Upper lobe of left lung (tissue), 4 donors: ENCODE data around the gene AMOTL1.

Experiments
- EP300 ChIP-seq, 4 donors: sonication (generic); formaldehyde crosslinking; IDR thresholded peaks; one replicate each; pipeline ENCODE4 v1.5.1; 2017; ENCODE audit warnings: antibody characterized with exemption in 4 of 4, control low read depth in 2 of 4
- POLR2A ChIP-seq, 4 donors: fragments of 450-650 bp; IDR thresholded peaks; one replicate each; pipeline ENCODE4 v1.5.1; 2016 to 2017; ENCODE audit warnings: antibody characterized with exemption in 4 of 4, mild to moderate bottlenecking in 2 of 4
- POLR2AphosphoS5 ChIP-seq, 2 donors: sonication (generic); formaldehyde crosslinking; IDR thresholded peaks; one replicate each; pipeline ENCODE4 v1.5.1; 2017; ENCODE audit warnings: antibody characterized with exemption in 2 of 2
- TF ChIP-seq, protein P1 (sequence below), 6 experiments: fragments of 450-650 bp in 4 of 6; fragments of 200-600 bp in 2 of 6; sonication (generic) in 2 of 6; IDR thresholded peaks; one replicate each; pipeline ENCODE4 v1.5.1; 2016 to 2019; ENCODE audit warnings: antibody characterized with exemption in 6 of 6

DNA sequence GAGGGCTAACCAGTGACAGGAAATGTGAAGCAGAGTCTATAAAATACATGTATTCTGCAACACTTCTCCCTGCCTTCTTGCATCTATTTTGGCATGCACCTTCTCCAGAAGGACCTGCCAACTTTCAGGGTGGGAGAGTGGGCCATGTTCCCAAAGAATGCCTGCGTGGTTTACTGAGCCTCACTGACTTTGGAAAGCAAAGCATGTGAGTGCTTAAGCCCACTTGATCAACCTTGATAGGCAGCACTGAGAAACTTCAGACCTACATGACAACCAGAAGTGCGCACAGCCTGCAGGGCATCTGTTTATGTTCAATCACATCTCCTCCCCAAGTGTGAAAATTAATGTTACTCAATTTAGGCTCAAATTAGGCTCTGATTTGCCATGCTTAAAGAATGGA, 69.2 kb downstream of the AMOTL1 start:
- TF ChIP-seq POLR2A (IDR thresholded peaks at IDR 0.05): no peak
- TF ChIP-seq, protein P1, sequence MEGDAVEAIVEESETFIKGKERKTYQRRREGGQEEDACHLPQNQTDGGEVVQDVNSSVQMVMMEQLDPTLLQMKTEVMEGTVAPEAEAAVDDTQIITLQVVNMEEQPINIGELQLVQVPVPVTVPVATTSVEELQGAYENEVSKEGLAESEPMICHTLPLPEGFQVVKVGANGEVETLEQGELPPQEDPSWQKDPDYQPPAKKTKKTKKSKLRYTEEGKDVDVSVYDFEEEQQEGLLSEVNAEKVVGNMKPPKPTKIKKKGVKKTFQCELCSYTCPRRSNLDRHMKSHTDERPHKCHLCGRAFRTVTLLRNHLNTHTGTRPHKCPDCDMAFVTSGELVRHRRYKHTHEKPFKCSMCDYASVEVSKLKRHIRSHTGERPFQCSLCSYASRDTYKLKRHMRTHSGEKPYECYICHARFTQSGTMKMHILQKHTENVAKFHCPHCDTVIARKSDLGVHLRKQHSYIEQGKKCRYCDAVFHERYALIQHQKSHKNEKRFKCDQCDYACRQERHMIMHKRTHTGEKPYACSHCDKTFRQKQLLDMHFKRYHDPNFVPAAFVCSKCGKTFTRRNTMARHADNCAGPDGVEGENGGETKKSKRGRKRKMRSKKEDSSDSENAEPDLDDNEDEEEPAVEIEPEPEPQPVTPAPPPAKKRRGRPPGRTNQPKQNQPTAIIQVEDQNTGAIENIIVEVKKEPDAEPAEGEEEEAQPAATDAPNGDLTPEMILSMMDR (IDR thresholded peaks at IDR 0.05): no peak
- no peak for TF ChIP-seq EP300 (IDR thresholded peaks at IDR 0.05)
- no peak for TF ChIP-seq POLR2AphosphoS5 (IDR thresholded peaks at IDR 0.05)
